GM12872 (cell line): Measurements from ENCODE around the gene PRKAR1A.

ENCODE experiments used
- TF ChIP-seq, protein P1 (sequence below): IDR thresholded peaks from 3 replicates; pipeline ENCODE4 v1.5.1; 2011; ENCODE audit warnings: low read depth, mild to moderate bottlenecking, low read length, moderate library complexity; ENCODE audit not compliant: insufficient read depth

The PRKAR1A gene

DNA sequence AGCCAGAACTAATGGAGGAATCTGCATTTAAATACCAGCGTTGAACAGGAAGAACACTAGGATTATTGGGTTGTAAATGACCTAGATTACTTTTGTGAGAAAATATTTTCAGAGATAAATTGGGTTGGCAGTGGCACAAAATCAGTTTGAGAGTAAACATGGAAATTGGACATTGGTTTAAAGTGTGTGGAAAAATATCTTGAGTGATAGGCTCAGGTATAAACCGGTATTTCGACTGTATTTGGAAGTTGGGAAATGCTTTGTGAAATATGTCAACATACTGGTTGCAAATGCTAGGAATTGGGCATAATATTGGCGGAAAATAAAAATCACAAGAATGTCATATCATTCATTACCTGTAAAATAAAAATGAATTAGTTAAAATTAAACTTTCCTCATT lies 15.1 kb downstream of the PRKAR1A start:
- TF ChIP-seq, protein P1, sequence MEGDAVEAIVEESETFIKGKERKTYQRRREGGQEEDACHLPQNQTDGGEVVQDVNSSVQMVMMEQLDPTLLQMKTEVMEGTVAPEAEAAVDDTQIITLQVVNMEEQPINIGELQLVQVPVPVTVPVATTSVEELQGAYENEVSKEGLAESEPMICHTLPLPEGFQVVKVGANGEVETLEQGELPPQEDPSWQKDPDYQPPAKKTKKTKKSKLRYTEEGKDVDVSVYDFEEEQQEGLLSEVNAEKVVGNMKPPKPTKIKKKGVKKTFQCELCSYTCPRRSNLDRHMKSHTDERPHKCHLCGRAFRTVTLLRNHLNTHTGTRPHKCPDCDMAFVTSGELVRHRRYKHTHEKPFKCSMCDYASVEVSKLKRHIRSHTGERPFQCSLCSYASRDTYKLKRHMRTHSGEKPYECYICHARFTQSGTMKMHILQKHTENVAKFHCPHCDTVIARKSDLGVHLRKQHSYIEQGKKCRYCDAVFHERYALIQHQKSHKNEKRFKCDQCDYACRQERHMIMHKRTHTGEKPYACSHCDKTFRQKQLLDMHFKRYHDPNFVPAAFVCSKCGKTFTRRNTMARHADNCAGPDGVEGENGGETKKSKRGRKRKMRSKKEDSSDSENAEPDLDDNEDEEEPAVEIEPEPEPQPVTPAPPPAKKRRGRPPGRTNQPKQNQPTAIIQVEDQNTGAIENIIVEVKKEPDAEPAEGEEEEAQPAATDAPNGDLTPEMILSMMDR: no peak

DNA sequence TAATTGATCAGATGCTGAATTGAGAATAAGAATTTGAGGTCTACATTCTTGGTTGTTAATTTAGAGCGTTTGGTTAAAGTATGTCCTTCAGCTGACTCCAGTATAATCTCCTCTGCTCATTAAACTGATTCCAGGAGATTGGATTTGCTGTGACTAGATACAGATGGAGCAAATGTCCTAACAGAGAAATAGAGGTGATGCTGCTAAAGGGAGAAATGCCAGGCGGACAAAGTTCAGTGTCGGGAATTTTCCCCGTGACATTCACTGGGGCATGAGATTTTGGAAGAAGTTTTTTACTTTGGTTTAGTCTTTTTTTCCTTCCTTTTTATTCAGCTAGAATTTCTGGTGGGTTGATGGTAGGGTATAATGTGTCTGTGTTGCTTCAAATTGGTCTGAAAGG lies 19.0 kb downstream of the PRKAR1A start:
- TF ChIP-seq, protein P1: no peak

DNA sequence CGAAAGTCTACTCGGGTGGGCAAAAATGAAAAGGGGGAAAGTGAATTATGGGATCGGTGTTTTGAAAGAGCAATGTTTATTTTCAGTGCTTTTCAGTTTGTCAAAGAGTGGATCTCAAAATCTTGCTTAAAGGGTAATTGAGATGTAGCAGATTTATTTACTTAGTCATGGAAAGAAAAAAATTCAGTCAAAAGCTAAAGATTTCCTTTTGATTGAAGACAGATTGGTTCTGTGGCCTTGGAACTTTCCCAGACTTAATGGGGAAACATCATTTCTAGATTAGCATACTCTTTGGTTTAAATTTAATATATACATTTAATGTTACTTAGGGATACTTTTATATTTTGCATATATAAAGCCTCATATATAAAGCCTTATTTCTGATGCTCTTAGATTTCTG lies 20.6 kb downstream of the PRKAR1A start:
- TF ChIP-seq, protein P1: no peak

DNA sequence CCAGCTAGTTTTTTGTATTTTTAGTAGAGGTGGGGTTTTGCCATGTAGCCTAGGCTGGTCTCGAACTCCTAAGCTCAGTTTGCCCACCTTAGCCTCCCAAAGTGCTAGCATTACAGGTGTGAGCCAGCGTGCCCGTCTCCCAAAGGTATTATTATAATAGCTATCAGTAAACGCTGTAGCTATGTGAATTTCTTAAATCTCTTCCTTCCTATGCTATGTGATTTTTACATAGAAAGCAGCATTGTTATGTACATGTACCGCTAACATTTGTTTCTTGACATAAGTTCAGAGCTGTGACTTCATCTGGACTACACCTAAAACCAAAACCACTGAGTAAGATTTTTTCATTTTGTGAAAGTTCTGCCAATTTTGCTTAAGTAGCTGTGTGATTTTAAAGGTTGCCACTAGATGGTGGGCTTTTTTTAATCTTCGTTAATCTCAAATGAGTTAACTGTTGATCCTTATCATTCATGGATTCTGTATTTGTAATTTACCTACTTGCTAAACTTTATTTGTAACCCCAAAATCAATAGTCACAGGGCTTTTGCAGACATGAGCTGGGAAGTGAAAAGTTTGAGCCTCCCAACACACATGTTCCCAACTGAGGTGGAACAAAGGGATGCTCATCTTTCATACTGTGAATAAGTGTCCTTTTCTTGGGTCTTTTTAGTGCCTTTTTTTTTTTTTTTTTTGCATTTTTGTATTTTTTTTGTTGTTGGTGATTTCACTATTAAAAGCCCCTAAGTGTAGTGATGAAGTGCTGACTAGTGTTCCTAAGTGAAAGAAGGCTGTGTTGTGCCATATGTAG lies 21.9 kb downstream of the PRKAR1A start:
- TF ChIP-seq, protein P1: peak; percentile 37; the same call in 1 of the 3 replicates

DNA sequence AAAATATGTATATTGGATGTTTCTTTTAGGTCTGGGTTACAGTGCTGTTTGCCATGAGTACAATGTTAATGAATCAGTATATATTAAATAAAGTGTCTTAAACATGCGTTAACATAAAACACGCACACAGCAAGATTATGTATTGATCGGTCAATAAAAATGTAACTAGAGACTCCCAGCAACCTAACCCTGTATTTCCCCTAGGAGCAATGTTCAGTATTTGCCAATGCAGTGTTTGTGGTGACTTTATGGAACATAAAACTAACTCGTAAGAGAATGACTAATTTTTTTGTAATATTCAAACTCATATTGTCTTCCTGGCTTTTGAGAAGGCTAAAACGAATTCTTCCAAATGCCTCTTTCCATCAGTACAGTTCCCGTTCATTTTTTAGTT lies 22.5 kb downstream of the PRKAR1A start:
- TF ChIP-seq, protein P1: no peak

DNA sequence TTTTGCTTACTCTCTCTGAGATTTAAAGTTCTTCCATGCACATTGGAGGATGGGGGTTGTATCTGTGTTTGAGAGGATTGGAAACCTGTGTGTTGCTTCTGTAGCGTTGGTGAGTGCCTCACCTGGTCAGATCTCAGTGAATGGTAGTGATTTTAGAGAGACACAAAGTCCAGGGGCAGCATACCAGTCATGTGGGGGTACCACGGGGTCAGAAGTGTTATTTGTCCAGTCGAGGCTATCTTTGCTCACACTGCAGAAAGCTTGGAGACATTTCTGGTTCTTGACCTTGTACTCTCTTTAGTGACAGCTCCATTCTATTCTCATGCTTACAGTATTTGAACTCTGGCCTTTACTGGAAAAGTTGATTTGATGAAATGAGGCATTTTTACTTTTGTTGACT lies 23.7 kb downstream of the PRKAR1A start:
- TF ChIP-seq, protein P1: no peak

DNA sequence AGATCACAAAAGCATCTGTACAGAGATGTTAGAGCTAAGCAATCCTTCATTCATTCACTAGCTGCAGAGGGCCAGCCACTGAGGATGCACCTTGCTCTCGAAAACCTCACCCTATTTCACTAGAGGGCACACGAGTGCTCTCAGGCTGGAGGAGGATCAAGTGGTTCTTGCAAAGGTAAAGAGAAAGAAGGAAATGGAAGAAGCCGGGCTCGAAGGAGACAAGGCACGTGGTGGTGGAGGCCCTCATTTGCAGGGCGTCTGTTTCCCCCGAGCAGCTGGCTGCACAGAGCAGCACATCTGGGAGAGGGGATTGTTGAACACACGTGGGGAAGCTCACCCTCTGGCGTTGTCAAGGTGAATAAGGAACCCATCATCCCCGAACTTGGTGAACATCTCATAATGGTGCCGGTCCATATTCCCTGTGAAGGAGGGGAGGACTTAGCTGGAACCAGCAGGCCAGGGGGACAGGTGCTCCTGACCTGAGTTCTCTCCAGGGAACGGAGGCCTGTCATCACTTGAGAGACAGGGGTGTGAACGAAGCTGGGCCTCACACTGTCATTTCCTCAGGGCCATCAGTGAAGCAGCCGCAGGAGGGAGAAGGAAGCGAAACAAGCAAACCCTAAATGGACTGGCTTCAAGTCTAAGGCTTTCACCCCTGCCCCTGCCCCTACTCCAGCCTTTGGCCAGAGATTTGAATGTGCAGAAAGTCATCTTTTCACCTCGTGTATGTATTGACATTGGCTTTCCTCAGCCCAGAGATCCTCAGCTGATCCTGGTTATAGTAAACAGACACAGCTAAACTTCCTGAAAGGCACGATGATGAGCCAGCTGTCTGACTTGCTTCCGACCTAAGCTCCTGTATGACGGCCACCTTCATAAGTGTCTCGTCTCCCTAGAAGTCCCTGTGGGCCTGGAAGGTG lies 27.6 kb downstream of the PRKAR1A start:
- TF ChIP-seq, protein P1: peak; percentile 31; the same call in 1 of the 3 replicates
